Suprapubic skin (tissue), 4 donors: ENCODE data around the gene SCNM1. TPM values are rescaled to one million over a fixed set of nuclear protein-coding genes. Genes with fewer than 3 reads are reported as not detected.

Experiments used
- DNase-seq, 2 donors: peaks; one replicate each; pipeline ENCODE4 v3.0.0-alpha.2; 2019; ENCODE audit warnings: low spot score in 2 of 2
- H3K27ac ChIP-seq: fragments of 200-600 bp; sonication (generic); one replicate; pipeline ENCODE4 v1.5.1; 2019
- H3K27me3 ChIP-seq: fragments of 200-600 bp; sonication (generic); one replicate; pipeline ENCODE4 v1.5.1; 2019
- H3K36me3 ChIP-seq: fragments of 200-600 bp; sonication (generic); one replicate; pipeline ENCODE4 v1.5.1; 2019
- H3K4me1 ChIP-seq: fragments of 200-600 bp; sonication (generic); one replicate; pipeline ENCODE4 v1.5.1; 2019
- H3K4me3 ChIP-seq: fragments of 200-600 bp; sonication (generic); one replicate; pipeline ENCODE4 v1.5.1; 2019; ENCODE audit warnings: mild to moderate bottlenecking
- H3K9me3 ChIP-seq: fragments of 200-600 bp; sonication (generic); one replicate; pipeline ENCODE4 v1.5.1; 2019
- EP300 ChIP-seq: sonication (generic); formaldehyde crosslinking; IDR thresholded peaks from one replicate; pipeline ENCODE4 v1.6.1; 2017; ENCODE audit warnings: antibody characterized with exemption
- POLR2A ChIP-seq, 2 donors: fragments of 450-650 bp; IDR thresholded peaks; one replicate each; pipeline ENCODE4 v1.6.1; 2017; ENCODE audit warnings: antibody characterized with exemption in 2 of 2, mild to moderate bottlenecking in 2 of 2, moderate library complexity in 2 of 2
- POLR2AphosphoS5 ChIP-seq, 3 donors: sonication (generic); formaldehyde crosslinking; IDR thresholded peaks; one replicate each; pipeline ENCODE4 v1.6.1; 2017; ENCODE audit warnings: antibody characterized with exemption in 3 of 3
- WGBS: methylation state at CpG from one replicate; pipeline ENCODE4 v1.1.5; 2018; 5-methylcytosine and 5-hydroxymethylcytosine counted together
- total RNA-seq, 4 donors: library from RNA; depleted of rRNA; stranded (reverse); fragments of >200 nt; gene quantifications; one replicate each; pipeline ENCODE4 v1.1.0, GENCODE V29; 2016
- TF ChIP-seq, protein P1 (sequence below), 2 donors: fragments of 200-600 bp in 1 of 2; fragments of 450-650 bp in 1 of 2; sonication (generic) in 1 of 2; IDR thresholded peaks; one replicate each; pipeline ENCODE4 v1.5.1; 2016 to 2019; ENCODE audit warnings: antibody characterized with exemption in 2 of 2, mild to moderate bottlenecking in 1 of 2, moderate library complexity in 1 of 2

The SCNM1 gene
- total RNA-seq, 4 donors from 2014 or later, result 29.6 to 40.6 (median 35.4) TPM

DNA sequence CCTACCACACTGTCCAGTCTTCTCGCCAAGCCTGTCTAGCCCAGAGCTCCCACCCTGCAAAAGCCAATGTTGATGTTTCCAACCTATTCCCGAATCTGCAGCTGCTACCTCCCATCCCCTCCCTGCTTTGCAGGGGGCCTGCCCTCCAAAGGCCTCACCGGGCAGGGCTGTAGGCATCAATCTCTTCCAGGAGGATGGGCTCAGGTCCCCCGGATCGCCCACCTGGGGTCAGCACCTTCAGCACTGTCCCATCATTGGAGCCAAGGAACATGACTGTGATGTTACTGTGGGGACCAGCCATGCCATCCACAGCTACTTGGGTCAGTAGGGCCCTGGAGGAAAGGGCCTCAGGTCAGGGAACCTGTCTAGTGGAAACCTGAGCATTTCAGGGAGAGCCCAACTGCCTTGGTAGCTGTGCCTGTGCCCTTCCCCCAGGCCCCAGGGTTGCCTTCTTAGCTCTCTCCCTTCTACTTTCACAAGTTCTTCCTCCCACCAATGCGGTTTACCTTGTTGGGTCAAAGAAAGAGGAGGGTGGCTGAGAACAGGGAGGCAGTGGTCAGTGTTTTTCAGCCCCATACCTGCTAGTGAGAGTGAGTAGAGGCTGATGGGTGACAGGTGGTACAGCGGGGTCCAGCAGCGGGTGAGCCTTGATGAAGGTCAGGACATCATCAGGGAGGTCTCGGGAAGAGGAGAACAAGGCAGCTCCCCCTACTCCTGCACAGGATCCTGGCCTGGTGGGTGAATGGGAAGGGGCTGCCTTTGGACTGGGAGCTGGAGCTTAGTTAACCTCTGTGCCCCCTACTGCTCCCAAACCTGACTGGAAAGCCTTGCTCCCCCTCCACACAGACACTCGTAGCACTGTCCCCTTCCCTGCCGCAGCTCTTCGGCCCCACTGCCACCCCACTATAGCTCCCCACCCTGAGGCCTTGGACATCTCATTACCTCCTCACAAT is 30.2 kb upstream of the SCNM1 start:
- peaks cover 40% of the 10 kb centered on the region for H3K36me3 ChIP-seq
- no peak for DNase-seq
- 87% methylated on average over 9 of the region's 12 CpGs for WGBS
- no peak overlapping the region for H3K27ac ChIP-seq
- no peaks in the 10 kb centered on the region for H3K9me3 ChIP-seq
- no peaks in the 10 kb centered on the region for H3K27me3 ChIP-seq
- peaks cover 13% of the 10 kb centered on the region for H3K4me1 ChIP-seq
- no peak overlapping the region for H3K4me3 ChIP-seq
- TF ChIP-seq POLR2AphosphoS5 (IDR thresholded peaks at IDR 0.05), result no peak
- TF ChIP-seq POLR2A (IDR thresholded peaks at IDR 0.05), result no peak
- no peak for TF ChIP-seq EP300
- TF ChIP-seq, protein P1, sequence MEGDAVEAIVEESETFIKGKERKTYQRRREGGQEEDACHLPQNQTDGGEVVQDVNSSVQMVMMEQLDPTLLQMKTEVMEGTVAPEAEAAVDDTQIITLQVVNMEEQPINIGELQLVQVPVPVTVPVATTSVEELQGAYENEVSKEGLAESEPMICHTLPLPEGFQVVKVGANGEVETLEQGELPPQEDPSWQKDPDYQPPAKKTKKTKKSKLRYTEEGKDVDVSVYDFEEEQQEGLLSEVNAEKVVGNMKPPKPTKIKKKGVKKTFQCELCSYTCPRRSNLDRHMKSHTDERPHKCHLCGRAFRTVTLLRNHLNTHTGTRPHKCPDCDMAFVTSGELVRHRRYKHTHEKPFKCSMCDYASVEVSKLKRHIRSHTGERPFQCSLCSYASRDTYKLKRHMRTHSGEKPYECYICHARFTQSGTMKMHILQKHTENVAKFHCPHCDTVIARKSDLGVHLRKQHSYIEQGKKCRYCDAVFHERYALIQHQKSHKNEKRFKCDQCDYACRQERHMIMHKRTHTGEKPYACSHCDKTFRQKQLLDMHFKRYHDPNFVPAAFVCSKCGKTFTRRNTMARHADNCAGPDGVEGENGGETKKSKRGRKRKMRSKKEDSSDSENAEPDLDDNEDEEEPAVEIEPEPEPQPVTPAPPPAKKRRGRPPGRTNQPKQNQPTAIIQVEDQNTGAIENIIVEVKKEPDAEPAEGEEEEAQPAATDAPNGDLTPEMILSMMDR (IDR thresholded peaks at IDR 0.05), result no peak

DNA sequence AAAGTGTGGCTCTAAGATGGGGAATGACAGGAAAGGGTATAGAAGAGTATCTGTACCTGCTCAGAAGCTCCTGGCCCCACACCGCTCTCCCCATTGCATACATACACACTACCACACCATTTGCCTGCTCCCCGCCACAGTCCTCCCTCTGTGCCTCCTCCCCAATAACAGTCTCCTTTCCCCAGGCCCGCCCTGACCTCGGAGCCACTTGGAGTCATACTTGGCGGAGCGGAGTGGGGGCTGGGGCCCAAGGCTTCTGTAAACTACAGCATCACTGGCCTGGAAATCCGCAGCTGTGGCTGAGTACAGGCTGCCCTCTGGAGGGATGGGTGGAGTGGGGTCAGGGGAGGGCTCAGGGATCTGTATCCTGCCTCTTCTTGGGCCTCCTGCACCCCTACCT is 28.2 kb upstream of the SCNM1 start:
- Histone ChIP-seq H3K27ac (no peak overlapping the region), H3K27me3 (no peaks in the 10 kb centered on the region), H3K36me3 (peaks cover 45% of the 10 kb centered on the region), H3K9me3 (no peaks in the 10 kb centered on the region), H3K4me1 (no peaks in the 10 kb centered on the region), H3K4me3 (no peak overlapping the region)
- WGBS, result 97% methylated on average over 7 of the region's 7 CpGs
- no peak for DNase-seq
- TF ChIP-seq, protein P1 (IDR thresholded peaks at IDR 0.05), result no peak
- TF ChIP-seq EP300 (no peak), POLR2AphosphoS5 (IDR thresholded peaks at IDR 0.05) (no peak), POLR2A (IDR thresholded peaks at IDR 0.05) (no peak)

DNA sequence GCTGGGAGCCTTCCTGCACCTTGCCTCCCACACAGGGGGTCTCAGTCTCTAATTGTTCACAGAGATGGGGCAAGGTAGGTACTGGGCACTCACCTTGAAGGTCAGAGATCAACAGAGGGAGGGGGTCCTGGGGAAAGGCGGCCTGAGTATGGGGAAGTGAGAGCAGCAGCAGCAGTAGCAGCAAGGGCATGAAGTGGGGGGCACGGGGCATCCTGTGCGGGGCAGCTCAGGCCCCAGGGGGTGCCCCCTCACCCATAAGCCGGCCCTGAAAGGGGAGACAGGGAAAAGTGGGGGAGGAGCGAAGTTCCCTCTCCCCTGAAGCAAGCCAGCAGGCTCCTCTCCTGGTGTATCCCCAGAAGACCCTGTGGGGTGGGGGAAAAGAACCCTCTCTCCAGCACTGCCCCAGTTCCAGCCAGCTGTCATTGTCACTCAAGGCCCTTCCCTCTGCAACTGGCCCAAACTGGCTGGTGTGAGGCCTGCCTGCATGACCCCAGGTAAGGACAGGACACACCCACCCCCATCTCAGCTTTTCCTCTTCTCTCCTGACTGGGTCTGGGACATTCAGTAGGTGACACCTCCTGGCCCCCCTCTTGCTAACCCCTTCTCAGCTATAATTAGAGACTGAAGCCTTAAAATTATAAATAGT is 23.4 kb upstream of the SCNM1 start:
- DNase-seq, result peak in 1 of 2 donors; percentile 29
- no peak overlapping the region for H3K27ac ChIP-seq

DNA sequence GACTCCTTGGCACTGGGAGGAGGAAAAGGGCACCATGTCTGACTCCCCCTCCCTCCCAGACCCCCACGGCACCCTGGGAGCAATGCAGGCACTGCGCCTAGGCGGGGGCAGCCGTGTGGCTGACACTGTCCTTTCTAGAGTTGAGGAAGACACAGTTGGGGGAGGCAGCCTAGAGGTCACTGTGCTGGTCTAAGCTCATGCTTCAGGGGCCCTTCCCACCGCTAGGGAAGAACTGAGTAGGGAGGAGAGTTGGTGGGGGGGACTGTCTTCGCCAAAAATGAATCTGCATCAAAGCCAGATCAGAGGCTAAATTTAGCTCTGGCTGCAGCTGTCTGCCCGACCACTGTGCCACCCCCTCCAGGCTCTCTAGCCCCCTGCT is 22.9 kb upstream of the SCNM1 start:
- DNase-seq, result no peak
- TF ChIP-seq EP300, result no peak
- TF ChIP-seq, protein P1 (IDR thresholded peaks at IDR 0.05), result no peak
- TF ChIP-seq POLR2A (IDR thresholded peaks at IDR 0.05), result no peak
- no peak for TF ChIP-seq POLR2AphosphoS5 (IDR thresholded peaks at IDR 0.05)
- Histone ChIP-seq H3K4me1 (peaks cover 27% of the 10 kb centered on the region), H3K36me3 (peaks cover 16% of the 10 kb centered on the region), H3K27ac (no peak overlapping the region), H3K4me3 (no peak overlapping the region), H3K27me3 (no peaks in the 10 kb centered on the region), H3K9me3 (no peaks in the 10 kb centered on the region)
- WGBS, result 78% methylated on average over 7 of the region's 7 CpGs

More for the DNA sequence above, 23.4 kb upstream of the SCNM1 start:
- Histone ChIP-seq H3K4me1 (peaks cover 27% of the 10 kb centered on the region), H3K9me3 (no peaks in the 10 kb centered on the region), H3K27me3 (no peaks in the 10 kb centered on the region), H3K36me3 (peaks cover 21% of the 10 kb centered on the region), H3K4me3 (no peak overlapping the region)
- TF ChIP-seq POLR2A (IDR thresholded peaks at IDR 0.05) (no peak), EP300 (no peak), POLR2AphosphoS5 (IDR thresholded peaks at IDR 0.05) (no peak)
- TF ChIP-seq, protein P1 (IDR thresholded peaks at IDR 0.05), result no peak
- 83% methylated on average over 1 of the region's 5 CpGs for WGBS

DNA sequence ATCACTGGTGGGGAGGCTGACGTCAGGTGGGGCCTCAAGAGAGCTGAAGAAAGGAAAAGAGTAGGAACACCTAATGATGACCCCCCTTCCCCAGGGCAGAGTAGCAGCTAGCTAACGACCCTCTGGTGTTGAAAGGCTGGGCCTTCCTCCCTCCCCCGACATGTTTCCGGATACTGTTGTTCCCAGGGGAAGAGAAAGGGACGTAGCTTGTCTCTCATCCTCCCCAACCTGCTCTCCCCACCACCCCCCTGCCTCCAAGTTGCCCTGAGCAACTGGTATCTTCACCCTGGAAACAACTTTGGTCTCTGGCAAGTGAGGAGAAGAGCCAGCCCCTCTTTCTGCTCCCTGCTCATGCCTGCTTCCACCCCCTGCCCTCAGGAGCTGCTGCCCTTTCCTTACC is 22.0 kb upstream of the SCNM1 start:
- Histone ChIP-seq H3K9me3 (no peaks in the 10 kb centered on the region), H3K36me3 (peaks cover 9% of the 10 kb centered on the region), H3K4me3 (no peak overlapping the region), H3K4me1 (peaks cover 27% of the 10 kb centered on the region), H3K27me3 (no peaks in the 10 kb centered on the region), H3K27ac (no peak overlapping the region)
- WGBS, result 82% methylated on average over 4 of the region's 5 CpGs
- DNase-seq, result no peak
- TF ChIP-seq, protein P1 (IDR thresholded peaks at IDR 0.05), result no peak
- TF ChIP-seq POLR2A (IDR thresholded peaks at IDR 0.05) (no peak), POLR2AphosphoS5 (IDR thresholded peaks at IDR 0.05) (no peak), EP300 (no peak)
